ENCODE results near the gene CORT.

- TF ChIP-seq POLR2A (IDR thresholded peaks at IDR 0.05; ENCODE audit: low read length) (no peak), GATA1 (IDR thresholded peaks at IDR 0.05; ENCODE audit: low read depth, low read length) (no peak)
Measured at GRCh38 chr1:10484521-10484920, 34.7 kb downstream of the CORT start.

Data from erythroblast (primary cell).